DND-41 (cell line): ENCODE data around the gene BASP1.

Experiments used
- ATAC-seq: fragments of 200-7000 bp; cut with Tn5 transposase; 3 replicates; pipeline ENCODE4 v1.9.1; 2021; ENCODE audit warnings: low read depth; ENCODE audit not compliant: insufficient read depth
- DNase-seq: peaks from one replicate; pipeline ENCODE4 v3.0.0-alpha.2; 2020
- H2AFZ ChIP-seq: 2 replicates; pipeline ENCODE4 v1.6.0; 2012; ENCODE audit warnings: low read depth, low read length
- H3K27ac ChIP-seq: 2 replicates; pipeline ENCODE4 v1.5.1; 2012; ENCODE audit warnings: low read length, inconsistent platforms
- H3K27me3 ChIP-seq: fragments of 200-600 bp; sonication (generic); 2 replicates; pipeline ENCODE4 v1.6.0; 2012; ENCODE audit warnings: low read length, mild to moderate bottlenecking, inconsistent platforms; ENCODE audit not compliant: insufficient read depth, poor library complexity
- H3K36me3 ChIP-seq: 2 replicates; pipeline ENCODE4 v1.5.1; 2012; ENCODE audit warnings: low read length, inconsistent platforms; ENCODE audit not compliant: insufficient read depth
- H3K4me1 ChIP-seq: 2 replicates; pipeline ENCODE4 v1.5.1; 2012; ENCODE audit warnings: mild to moderate bottlenecking, low read length; ENCODE audit not compliant: insufficient read depth
- H3K4me2 ChIP-seq: 2 replicates; pipeline ENCODE4 v1.6.0; 2012; ENCODE audit warnings: mild to moderate bottlenecking, moderate library complexity, low read length, inconsistent platforms; ENCODE audit not compliant: insufficient read depth
- H3K4me3 ChIP-seq, 2 experiments: fragments of 200-600 bp in 1 of 2; shearing (Covaris generic) in 1 of 2; 2 replicates each; pipeline ENCODE4 v1.5.1; 2012 to 2016; ENCODE audit warnings: inconsistent platforms in 2 of 2, low read length in 2 of 2, mild to moderate bottlenecking in 2 of 2, low read depth in 1 of 2, moderate library complexity in 1 of 2
- H3K79me2 ChIP-seq: 2 replicates; pipeline ENCODE4 v1.6.0; 2012; ENCODE audit warnings: low read length, inconsistent platforms; ENCODE audit not compliant: insufficient read depth
- H3K9ac ChIP-seq: 2 replicates; pipeline ENCODE4 v1.6.0; 2012; ENCODE audit warnings: low read depth, mild to moderate bottlenecking, inconsistent platforms, low read length, moderate library complexity
- H3K9me3 ChIP-seq: 2 replicates; pipeline ENCODE4 v1.5.1; 2012; ENCODE audit warnings: low read length, moderate library complexity, mild to moderate bottlenecking, inconsistent platforms; ENCODE audit not compliant: insufficient read depth, severe bottlenecking
- H4K20me1 ChIP-seq: 2 replicates; pipeline ENCODE4 v1.6.0; 2012; ENCODE audit warnings: low read length; ENCODE audit not compliant: insufficient read depth
- EZH2 ChIP-seq: IDR thresholded peaks from 3 replicates; pipeline ENCODE4 v1.6.1; 2012; ENCODE audit warnings: borderline replicate concordance, low read depth, mild to moderate bottlenecking, moderate library complexity, low read length, inconsistent platforms; ENCODE audit not compliant: severe bottlenecking
- TF ChIP-seq, protein P1 (sequence below): IDR thresholded peaks from 2 replicates; pipeline ENCODE4 v1.5.1; 2012; ENCODE audit warnings: borderline replicate concordance, low read length, moderate library complexity, mild to moderate bottlenecking; ENCODE audit not compliant: poor library complexity, severe bottlenecking; ENCODE audit errors: extremely low read depth

BASP1 gene

DNA sequence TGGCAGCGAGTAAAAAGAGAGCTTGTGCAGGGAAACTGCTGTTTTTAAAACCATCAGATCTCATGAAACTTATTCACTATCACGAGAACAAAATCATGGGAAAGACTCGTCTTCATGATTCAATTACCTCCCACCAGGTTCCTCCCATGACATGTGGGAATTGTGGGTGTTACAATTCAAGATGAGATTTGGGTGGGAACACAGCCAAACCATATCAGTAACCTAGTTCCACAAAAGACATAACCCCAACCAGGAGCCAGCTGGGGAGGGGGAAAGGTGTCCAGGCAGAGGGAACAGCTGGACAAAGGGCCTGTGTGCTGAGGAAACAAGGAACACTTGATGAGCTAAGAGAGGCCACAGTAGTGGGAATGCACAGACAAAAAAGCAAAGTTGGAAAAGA, 71.1 kb downstream of the BASP1 start:
- Histone ChIP-seq H3K27me3 (no peaks in the 10 kb centered on the region), H3K4me3 (no peak overlapping the region), H3K9ac (no peak overlapping the region), H3K9me3 (peaks cover 4% of the 10 kb centered on the region), H3K4me1 (no peaks in the 10 kb centered on the region), H3K79me2 (no peaks in the 10 kb centered on the region), H3K27ac (no peak overlapping the region), H2AFZ (no peak overlapping the region), H3K36me3 (no peaks in the 10 kb centered on the region), H4K20me1 (no peaks in the 10 kb centered on the region), H3K4me2 (no peak overlapping the region)
- TF ChIP-seq EZH2: no peak
- TF ChIP-seq, protein P1, sequence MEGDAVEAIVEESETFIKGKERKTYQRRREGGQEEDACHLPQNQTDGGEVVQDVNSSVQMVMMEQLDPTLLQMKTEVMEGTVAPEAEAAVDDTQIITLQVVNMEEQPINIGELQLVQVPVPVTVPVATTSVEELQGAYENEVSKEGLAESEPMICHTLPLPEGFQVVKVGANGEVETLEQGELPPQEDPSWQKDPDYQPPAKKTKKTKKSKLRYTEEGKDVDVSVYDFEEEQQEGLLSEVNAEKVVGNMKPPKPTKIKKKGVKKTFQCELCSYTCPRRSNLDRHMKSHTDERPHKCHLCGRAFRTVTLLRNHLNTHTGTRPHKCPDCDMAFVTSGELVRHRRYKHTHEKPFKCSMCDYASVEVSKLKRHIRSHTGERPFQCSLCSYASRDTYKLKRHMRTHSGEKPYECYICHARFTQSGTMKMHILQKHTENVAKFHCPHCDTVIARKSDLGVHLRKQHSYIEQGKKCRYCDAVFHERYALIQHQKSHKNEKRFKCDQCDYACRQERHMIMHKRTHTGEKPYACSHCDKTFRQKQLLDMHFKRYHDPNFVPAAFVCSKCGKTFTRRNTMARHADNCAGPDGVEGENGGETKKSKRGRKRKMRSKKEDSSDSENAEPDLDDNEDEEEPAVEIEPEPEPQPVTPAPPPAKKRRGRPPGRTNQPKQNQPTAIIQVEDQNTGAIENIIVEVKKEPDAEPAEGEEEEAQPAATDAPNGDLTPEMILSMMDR: no peak
- no peak for DNase-seq
- no peak for ATAC-seq

DNA sequence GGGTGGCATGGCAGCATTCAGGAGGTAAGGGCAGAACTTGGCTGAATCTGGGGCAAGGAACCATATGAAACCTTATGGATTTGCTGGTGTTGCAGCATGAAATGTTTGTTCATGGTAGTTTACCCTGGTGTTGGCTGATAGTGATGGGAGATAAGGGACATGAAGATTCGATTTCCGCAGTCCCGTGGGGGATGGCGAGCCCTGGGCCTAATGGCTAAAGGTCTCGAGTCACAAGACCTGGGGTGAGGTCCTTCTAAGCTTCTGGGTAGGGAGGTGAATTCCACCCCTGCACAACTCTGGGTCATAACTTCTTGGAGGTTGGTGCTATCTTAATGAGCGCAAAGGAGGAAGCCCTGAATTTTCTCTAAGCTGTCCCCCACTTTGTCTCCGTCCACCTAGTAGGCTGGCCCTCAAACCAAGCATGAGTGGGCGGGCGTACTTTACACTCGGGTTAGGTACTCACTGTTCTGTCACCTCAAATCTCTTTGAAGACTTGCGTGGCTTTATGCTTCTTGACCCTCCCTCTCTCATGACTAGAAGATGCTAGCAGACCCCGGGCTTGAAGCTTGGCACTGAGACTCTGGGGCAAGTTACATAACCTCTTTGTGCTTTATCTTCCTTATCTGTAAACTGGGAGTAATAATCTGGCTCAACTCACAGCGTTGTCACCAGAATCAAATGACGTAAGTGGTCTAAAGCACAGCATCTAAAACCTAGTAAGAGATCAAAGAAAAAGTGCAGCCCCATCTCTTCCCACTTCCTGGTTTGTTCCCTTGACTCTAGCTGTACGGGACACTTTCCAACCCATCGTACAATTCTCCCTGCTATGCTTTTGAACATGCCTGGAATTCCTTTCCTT, 72.5 kb downstream of the BASP1 start:
- H3K9ac ChIP-seq: no peak overlapping the region
- no peak for ATAC-seq
- H3K9me3 ChIP-seq: peaks cover 4% of the 10 kb centered on the region
- TF ChIP-seq EZH2: no peak
- TF ChIP-seq, protein P1: no peak
- no peak for DNase-seq
- no peak overlapping the region for H3K4me3 ChIP-seq
- H2AFZ ChIP-seq: no peak overlapping the region
- H3K36me3 ChIP-seq: no peaks in the 10 kb centered on the region
- no peak overlapping the region for H3K27ac ChIP-seq
- H4K20me1 ChIP-seq: no peaks in the 10 kb centered on the region
- H3K4me2 ChIP-seq: no peak overlapping the region
- H3K79me2 ChIP-seq: no peaks in the 10 kb centered on the region
- no peaks in the 10 kb centered on the region for H3K4me1 ChIP-seq
- H3K27me3 ChIP-seq: no peaks in the 10 kb centered on the region

DNA sequence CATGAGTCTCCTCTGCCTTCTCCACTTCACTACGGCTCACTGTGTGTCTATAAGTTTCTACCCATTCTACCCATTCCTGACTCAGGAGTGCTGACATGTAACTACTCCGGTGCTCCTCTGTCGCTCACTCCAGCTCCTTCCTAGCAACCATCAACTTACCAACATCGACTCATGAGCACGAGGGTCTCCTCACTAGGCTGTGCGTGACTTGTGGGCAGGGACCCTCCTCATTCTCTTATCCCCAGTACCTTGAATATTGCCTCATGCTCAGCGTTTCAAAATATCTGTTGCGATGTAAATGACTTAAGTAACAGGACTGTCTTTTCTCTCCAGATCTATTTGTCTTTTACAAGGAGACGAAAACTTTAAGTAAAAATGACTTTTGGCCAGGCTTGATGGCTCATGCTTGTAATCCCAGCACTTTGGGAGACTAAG, 73.1 kb downstream of the BASP1 start:
- DNase-seq (no peak), ATAC-seq (no peak)
- H3K9me3 ChIP-seq: peaks cover 4% of the 10 kb centered on the region
- H3K4me3 ChIP-seq: no peak overlapping the region
- H3K27ac ChIP-seq: no peak overlapping the region
- H2AFZ ChIP-seq: no peak overlapping the region
- H3K27me3 ChIP-seq: no peaks in the 10 kb centered on the region
- TF ChIP-seq, protein P1: no peak
- TF ChIP-seq EZH2: no peak
- no peaks in the 10 kb centered on the region for H4K20me1 ChIP-seq
- H3K4me2 ChIP-seq: no peak overlapping the region
- H3K36me3 ChIP-seq: no peaks in the 10 kb centered on the region
- H3K4me1 ChIP-seq: no peaks in the 10 kb centered on the region
- no peaks in the 10 kb centered on the region for H3K79me2 ChIP-seq
- H3K9ac ChIP-seq: no peak overlapping the region
